K562 (cell line): ENCODE measurements around the gene AP1S3. TPM values are rescaled to one million over a fixed set of nuclear protein-coding genes. Genes with fewer than 3 reads are reported as not detected.
A peak's percentile ranks its signal among the peaks of the same experiment; 100 is the strongest.

Experiments
- ATAC-seq: fragments of 200-7000 bp; cut with Tn5 transposase; 3 replicates; pipeline ENCODE4 v1.9.1; 2020; ENCODE audit warnings: moderate library complexity
- BruUV-seq: library from RNA; stranded (reverse); fragments of 400-500 nt; replicated peaks from 2 replicates; lab custom pipeline; 2021; lab: Mats Ljungman, UMichigan
- CTCF ChIA-PET: fragments of 300-600 bp; formaldehyde crosslinking; extraction: SDS; loops from one replicate; lab custom pipeline; 2021; ENCODE audit warnings: low intra/inter-chr PET ratio; lab: Yijun Ruan, JAX
- POLR2A ChIA-PET: fragments of 300-600, 350-650 bp; sonication (Branson Sonifier 250); formaldehyde crosslinking; extraction: SDS; loops from one replicate; lab custom pipeline; 2021; ENCODE audit warnings: antibody characterized with exemption, inconsistent platforms; lab: Yijun Ruan, JAX
- DNase-seq, 4 experiments: peaks; one replicate each; pipeline versions ENCODE4 v3.0.0 to v3.0.0-alpha.2; 2011 to 2018; ENCODE audit warnings: low spot score in 3 of 4, mixed read lengths in 3 of 4; ENCODE audit errors: extremely low read depth in 1 of 4
- FAIRE-seq: peaks from 2 replicates; lab custom pipeline; 2011; peaks lifted over from hg19 to GRCh38; lab: Jason Lieb, UNC
- H2AFZ ChIP-seq: 2 replicates; pipeline ENCODE4 v1.6.0; 2011; ENCODE audit warnings: low read depth, low read length, control low read depth, inconsistent platforms
- H3K27ac ChIP-seq: fragments of 200-600 bp; 3 replicates; pipeline ENCODE4 v1.8.0; 2011; ENCODE audit warnings: low read depth, mild to moderate bottlenecking, control low read depth, inconsistent platforms, low read length, moderate library complexity, mixed read lengths; ENCODE audit errors: extremely low read depth
- H3K27me3 ChIP-seq, 2 experiments: fragments of 300-600 bp in 1 of 2; 2 replicates in 1 of 2; 3 replicates in 1 of 2; pipeline versions ENCODE4 v1.6.0 to v1.8.0; 2011; ENCODE audit warnings: inconsistent platforms in 2 of 2, low read length in 2 of 2, mild to moderate bottlenecking in 1 of 2, mixed read lengths in 1 of 2, moderate library complexity in 1 of 2; ENCODE audit not compliant: control insufficient read depth in 2 of 2, insufficient read depth in 2 of 2
- H3K36me3 ChIP-seq: fragments of 300-600 bp; 3 replicates; pipeline ENCODE4 v1.8.0; 2011; ENCODE audit warnings: mild to moderate bottlenecking, low read length, inconsistent platforms; ENCODE audit not compliant: control insufficient read depth, insufficient read depth
- H3K4me1 ChIP-seq, 2 experiments: fragments of 200-600 bp in 1 of 2; replicated peaks in 1 of 2; 2 replicates in 1 of 2; 3 replicates in 1 of 2; pipeline versions ENCODE4 v1.5.1 to v1.8.0; 2011; ENCODE audit warnings: inconsistent platforms in 2 of 2, low read length in 2 of 2, mild to moderate bottlenecking in 1 of 2, mixed read lengths in 1 of 2, moderate library complexity in 1 of 2; ENCODE audit not compliant: control insufficient read depth in 2 of 2, insufficient read depth in 2 of 2
- H3K4me2 ChIP-seq: 2 replicates; pipeline ENCODE4 v1.6.1; 2011; ENCODE audit warnings: low read length, control low read depth, inconsistent platforms, mixed read lengths; ENCODE audit not compliant: insufficient read depth
- H3K4me3 ChIP-seq: fragments of 200-600 bp; sonication (generic), shearing (Covaris generic); 2 replicates; pipeline ENCODE4 v1.5.1; 2016; ENCODE audit warnings: control low read depth, inconsistent platforms
- H3K79me2 ChIP-seq: fragments of 200-600 bp; 3 replicates; pipeline ENCODE4 v1.8.0; 2011; ENCODE audit warnings: low read length, inconsistent platforms; ENCODE audit not compliant: control insufficient read depth, insufficient read depth
- H3K9ac ChIP-seq, 2 experiments: 2 replicates each; pipeline versions ENCODE4 v1.6.0 to v1.6.1; 2011; ENCODE audit warnings: low read depth in 2 of 2, low read length in 2 of 2, control low read depth in 1 of 2, inconsistent platforms in 1 of 2, mild to moderate bottlenecking in 1 of 2, mixed read lengths in 1 of 2; ENCODE audit not compliant: insufficient read depth in 1 of 2
- H3K9me1 ChIP-seq: one replicate; pipeline ENCODE4 v1.6.0; 2011; ENCODE audit warnings: inconsistent platforms, mild to moderate bottlenecking, low read length, moderate library complexity; ENCODE audit not compliant: control insufficient read depth, insufficient read depth
- H3K9me3 ChIP-seq: replicated peaks from 2 replicates; pipeline ENCODE4 v1.5.1; 2011; ENCODE audit warnings: low read depth, low read length, inconsistent platforms; ENCODE audit not compliant: control insufficient read depth, insufficient read depth
- H4K20me1 ChIP-seq: replicated peaks from 2 replicates; pipeline ENCODE4 v1.6.1; 2011; ENCODE audit warnings: low read length, inconsistent platforms, mixed read lengths; ENCODE audit not compliant: control insufficient read depth, insufficient read depth
- ATF3 ChIP-seq, 2 experiments: fragments of 450-650 bp in 1 of 2; sonication (generic) in 1 of 2; formaldehyde crosslinking in 1 of 2; IDR thresholded peaks in 1 of 2; conservative IDR thresholded peaks in 1 of 2; 2 replicates each; pipeline versions ENCODE4 v1.6.1 to v1.8.1; 2016 to 2023; ENCODE audit warnings: mild to moderate bottlenecking in 2 of 2, moderate library complexity in 2 of 2, inconsistent platforms in 1 of 2, missing genetic modification reagents in 1 of 2
- BRCA1 ChIP-seq, 2 experiments: fragments of 450-650 bp in 1 of 2; sonication (generic) in 1 of 2; formaldehyde crosslinking in 1 of 2; IDR thresholded peaks; 2 replicates each; pipeline versions ENCODE4 v1.5.0 to v1.6.1; 2017 to 2020; ENCODE audit warnings: mild to moderate bottlenecking in 1 of 2, missing genetic modification reagents in 1 of 2
- MGA ChIP-seq: fragments of 450-650 bp; IDR thresholded peaks from 2 replicates; pipeline ENCODE4 v1.6.1; 2016; ENCODE audit warnings: mild to moderate bottlenecking, moderate library complexity
- NFIC ChIP-seq: fragments of 450-650 bp; IDR thresholded peaks from 2 replicates; pipeline ENCODE4 v1.6.1; 2017; ENCODE audit warnings: mild to moderate bottlenecking, inconsistent platforms
- TAL1 ChIP-seq: fragments of 450-650 bp; IDR thresholded peaks from 2 replicates; pipeline ENCODE4 v1.6.1; 2016; ENCODE audit warnings: mild to moderate bottlenecking
- WGBS: fragments of 100-300 bp; shearing (Covaris generic); methylation state at CpG from one replicate; pipeline ENCODE4 v1.1.6; 2016; ENCODE audit warnings: low coverage, mixed read lengths; ENCODE audit not compliant: insufficient coverage; ENCODE audit errors: missing lambda C conversion rate; 5-methylcytosine and 5-hydroxymethylcytosine counted together
- in situ Hi-C: fragments of 300-500 bp; cut with MboI; formaldehyde crosslinking; loops from 4 replicates; pipeline ENCODE4 v1.15.0; 2018; ENCODE audit warnings: inconsistent platforms, mixed read lengths
- intact Hi-C: fragments of 100-400 bp; cut with micrococcal nuclease; formaldehyde crosslinking; loops from 2 replicates; pipeline ENCODE4 v1.14.2; 2022
- polyA plus RNA-seq, 8 experiments: library from polyadenylated mRNA; depleted of rRNA in 4 of 8; stranded (reverse) in 5 of 8; unstranded in 3 of 8; fragments of >200 nt; fragmentation: Nextera tagmentation in 2 of 8; fragmentation: Illumina TruSeq in 1 of 8; extraction: Ambion mirVana in 2 of 8; extraction: Trizol in 1 of 8; gene quantifications; 2 replicates each; pipeline versions ENCODE4 v1.2.1 to v1.2.3, GENCODE V29; 2011 to 2014; ENCODE audit warnings: inconsistent platforms in 1 of 8, missing spikeins in 1 of 8
- total RNA-seq, 7 experiments: library from RNA; depleted of rRNA in 6 of 7; stranded (reverse); fragments of >200 nt in 6 of 7; fragmentation: Illumina TruSeq in 2 of 7; extraction: Trizol in 2 of 7; gene quantifications; 2 replicates each; pipeline versions ENCODE4 v1.2.1 to v1.2.3, GENCODE V29; 2011 to 2021; ENCODE audit warnings: low replicate concordance in 1 of 7

The AP1S3 gene
- total and polyA plus RNA-seq, 9 of the 15 experiments (the other 6 are each of a cell fraction or from before 2014, with no cell fraction given): 0.50 to 3.8 (median 2.1) TPM

- Histone ChIP-seq H3K4me1 (no peaks in the 10 kb centered on the region), H2AFZ (no peak overlapping the region), H3K4me3 (no peak overlapping the region), H3K27ac (no peak overlapping the region), H3K9me3 (no peaks in the 10 kb centered on the region), H4K20me1 (no peaks in the 10 kb centered on the region), H3K27me3 (no peaks in the 10 kb centered on the region; a peak in 1 of 5 replicates), H3K36me3 (no peaks in the 10 kb centered on the region), H3K4me2 (no peak overlapping the region), H3K79me2 (no peaks in the 10 kb centered on the region), H3K9ac (no peak overlapping the region), H3K9me1 (no peaks in the 10 kb centered on the region)
- intact Hi-C loops: no loop called here
- ATAC-seq (no peak), FAIRE-seq (no peak), DNase-seq (no peak)
- 13% methylated on average over 3 of the region's 3 CpGs for WGBS
- BruUV-seq: no TSS peak
- POLR2A ChIA-PET: no interaction called here
- in situ Hi-C loops: loop anchor here (25.0 kb wide), 1 partner anchor 853 kb away; no protein-coding TSS in a partner anchor
- CTCF ChIA-PET: no interaction called here
- TF ChIP-seq BRCA1 (IDR thresholded peaks at IDR 0.05) (no peak), BRCA1 (CRISPR knock-in tag; IDR thresholded peaks at IDR 0.05) (no peak), NFIC (peak; percentile 35; the same call in 1 of the 2 replicates), TAL1 (no peak), MGA (no peak), ATF3 (IDR thresholded peaks at IDR 0.05) (peak; percentile 28; the same call in 1 of the 2 replicates), ATF3 (CRISPR knock-in tag; conservative IDR thresholded peaks at IDR 0.05) (no peak)
These were observed 22.0 kb downstream of the AP1S3 start for GRCh38 chr2:223815186-223815883.
